GM23338 (cell line): Measurements from ENCODE around the gene OR51B2. TPM values are rescaled to one million over a fixed set of nuclear protein-coding genes. Genes with fewer than 3 reads are reported as not detected.

ENCODE experiments used
- ATAC-seq: fragments of 200-7000 bp; cut with Tn5 transposase; 3 replicates; pipeline ENCODE4 v1.9.1; 2020
- DNase-seq: peaks from one replicate; pipeline ENCODE4 v3.0.0-alpha.2; 2015; ENCODE audit warnings: low spot score
- H2AFZ ChIP-seq: fragments of 200-600 bp; sonication (generic); 2 replicates; pipeline ENCODE4 v1.8.0; 2016; ENCODE audit warnings: antibody characterized with exemption, mild to moderate bottlenecking, moderate library complexity
- H3F3A ChIP-seq: fragments of 200-600 bp; sonication (generic); replicated peaks from 2 replicates; pipeline ENCODE4 v1.8.0; 2017; ENCODE audit warnings: antibody characterized with exemption, mixed run types, low read depth
- H3K27ac ChIP-seq: fragments of 200-600 bp; sonication (generic); 2 replicates; pipeline ENCODE4 v1.6.1; 2016; ENCODE audit warnings: low read depth
- H3K27me3 ChIP-seq: fragments of 200-600 bp; sonication (generic); 2 replicates; pipeline ENCODE4 v1.8.0; 2016; ENCODE audit warnings: mild to moderate bottlenecking, mixed run types, moderate library complexity; ENCODE audit not compliant: insufficient read depth
- H3K36me3 ChIP-seq: fragments of 200-600 bp; sonication (generic); 2 replicates; pipeline ENCODE4 v1.8.0; 2016; ENCODE audit warnings: mild to moderate bottlenecking; ENCODE audit not compliant: insufficient read depth
- H3K4me1 ChIP-seq: fragments of 200-600 bp; sonication (generic); 2 replicates; pipeline ENCODE4 v1.8.0; 2016; ENCODE audit warnings: mild to moderate bottlenecking, moderate library complexity; ENCODE audit not compliant: insufficient read depth
- H3K4me2 ChIP-seq: fragments of 200-600 bp; sonication (generic); 2 replicates; pipeline ENCODE4 v1.7.1; 2017; ENCODE audit warnings: mixed run types
- H3K4me3 ChIP-seq: fragments of 200-600 bp; sonication (generic); 2 replicates; pipeline ENCODE4 v1.6.1; 2016; ENCODE audit warnings: mixed run types
- H3K79me2 ChIP-seq: fragments of 200-600 bp; sonication (generic); replicated peaks from 2 replicates; pipeline ENCODE4 v1.8.0; 2017; ENCODE audit warnings: mild to moderate bottlenecking; ENCODE audit not compliant: insufficient read depth
- H3K9me2 ChIP-seq: fragments of 200-600 bp; sonication (generic); 2 replicates; pipeline ENCODE4 v1.8.0; 2017; ENCODE audit not compliant: insufficient read depth
- H4K20me1 ChIP-seq: fragments of 200-600 bp; sonication (generic); replicated peaks from 2 replicates; pipeline ENCODE4 v1.8.0; 2017; ENCODE audit warnings: mild to moderate bottlenecking; ENCODE audit not compliant: insufficient read depth
- H3K27ac Mint-ChIP-seq: 2 replicates; pipeline ENCODE4 v1.8.0; 2020; ENCODE audit warnings: inconsistent platforms, mild to moderate bottlenecking, moderate library complexity, mixed read lengths
- H3K27me3 Mint-ChIP-seq: 3 replicates; pipeline ENCODE4 v1.8.0; 2022; ENCODE audit warnings: low read depth, mild to moderate bottlenecking, moderate library complexity, mixed read lengths, inconsistent platforms; ENCODE audit not compliant: insufficient read depth, poor library complexity
- H3K36me3 Mint-ChIP-seq: 3 replicates; pipeline ENCODE4 v1.8.0; 2021; ENCODE audit warnings: low read depth, mild to moderate bottlenecking, inconsistent platforms, moderate library complexity, mixed read lengths
- H3K4me1 Mint-ChIP-seq: 3 replicates; pipeline ENCODE4 v1.8.0; 2020; ENCODE audit warnings: mild to moderate bottlenecking, inconsistent platforms, mixed read lengths
- H3K4me3 Mint-ChIP-seq: 3 replicates; pipeline ENCODE4 v1.8.0; 2021; ENCODE audit warnings: moderate library complexity, mild to moderate bottlenecking, inconsistent platforms, mixed read lengths
- H3K9me3 Mint-ChIP-seq: 3 replicates; pipeline ENCODE4 v1.8.0; 2020; ENCODE audit warnings: moderate library complexity, mild to moderate bottlenecking, inconsistent platforms, mixed read lengths
- CREB1 ChIP-seq: fragments of 250-450 bp; sonication (Bioruptor Pico); IDR thresholded peaks from 2 replicates; pipeline ENCODE4 v1.5.0; 2020; ENCODE audit warnings: low read depth, mild to moderate bottlenecking, moderate library complexity
- EZH2 ChIP-seq: fragments of 200-600 bp; sonication (generic); IDR thresholded peaks from one replicate; pipeline ENCODE4 v1.8.0; 2017; ENCODE audit warnings: antibody characterized with exemption, mild to moderate bottlenecking, low read depth; ENCODE audit not compliant: unreplicated experiment
- EZH2phosphoT487 ChIP-seq: fragments of 200-600 bp; sonication (generic); IDR thresholded peaks from one replicate; pipeline ENCODE4 v1.8.1; 2018; ENCODE audit warnings: antibody characterized with exemption; ENCODE audit not compliant: unreplicated experiment
- JUNB ChIP-seq: IDR thresholded peaks from one replicate; pipeline ENCODE4 v1.6.1; 2016; ENCODE audit warnings: antibody characterized with exemption; ENCODE audit not compliant: unreplicated experiment
- NANOG ChIP-seq: IDR thresholded peaks from 2 replicates; pipeline ENCODE4 v1.6.1; 2016; ENCODE audit warnings: antibody characterized with exemption, borderline replicate concordance
- POLR2AphosphoS5 ChIP-seq: IDR thresholded peaks from 2 replicates; pipeline ENCODE4 v1.6.1; 2016; ENCODE audit warnings: antibody characterized with exemption, low read depth
- STAT1 ChIP-seq: IDR thresholded peaks from one replicate; pipeline ENCODE4 v1.6.1; 2016; ENCODE audit warnings: antibody characterized with exemption; ENCODE audit not compliant: unreplicated experiment
- ZNF114 ChIP-seq: fragments of 250-450 bp; sonication (Bioruptor Pico); IDR thresholded peaks from 2 replicates; pipeline ENCODE4 v1.5.0; 2020; ENCODE audit warnings: mild to moderate bottlenecking, moderate library complexity
- ZNF331 ChIP-seq: fragments of 250-450 bp; sonication (Bioruptor Pico); IDR thresholded peaks from 2 replicates; pipeline ENCODE4 v1.5.0; 2020; ENCODE audit warnings: low read depth, mild to moderate bottlenecking, moderate library complexity
- polyA plus RNA-seq: library from polyadenylated mRNA; unstranded; fragments of >200 nt; fragmentation: Nextera tagmentation; extraction: Ambion mirVana; gene quantifications from 2 replicates; pipeline ENCODE4 v1.2.1, GENCODE V29; 2016
- total RNA-seq: library from RNA; depleted of rRNA; stranded (reverse); fragments of >200 nt; shearing (Covaris generic); gene quantifications from 2 replicates; pipeline ENCODE4 v1.2.3, GENCODE V29; 2014
- TF ChIP-seq, protein P1 (sequence below): IDR thresholded peaks from 2 replicates; pipeline ENCODE4 v1.6.1; 2016; ENCODE audit warnings: antibody characterized with exemption
- TF ChIP-seq, protein P2 (sequence below), 2 experiments: fragments of 200-600 bp in 1 of 2; sonication (generic) in 1 of 2; conservative IDR thresholded peaks; 2 replicates each; pipeline versions ENCODE4 v1.5.1 to v1.6.1; 2016 to 2017; ENCODE audit warnings: antibody characterized with exemption in 2 of 2, low read depth in 2 of 2, mild to moderate bottlenecking in 2 of 2, moderate library complexity in 1 of 2
- TF ChIP-seq, protein P3 (sequence below): fragments of 250-450 bp; sonication (Bioruptor Pico); IDR thresholded peaks from 2 replicates; pipeline ENCODE4 v1.5.0; 2020; ENCODE audit warnings: mild to moderate bottlenecking, moderate library complexity
- TF ChIP-seq, protein P4 (sequence below): IDR thresholded peaks from one replicate; pipeline ENCODE4 v1.6.1; 2018; ENCODE audit warnings: antibody characterized with exemption; ENCODE audit not compliant: unreplicated experiment

Gene OR51B2
- total and polyA plus RNA-seq, 2 experiments from 2014 or later: not detected

DNA sequence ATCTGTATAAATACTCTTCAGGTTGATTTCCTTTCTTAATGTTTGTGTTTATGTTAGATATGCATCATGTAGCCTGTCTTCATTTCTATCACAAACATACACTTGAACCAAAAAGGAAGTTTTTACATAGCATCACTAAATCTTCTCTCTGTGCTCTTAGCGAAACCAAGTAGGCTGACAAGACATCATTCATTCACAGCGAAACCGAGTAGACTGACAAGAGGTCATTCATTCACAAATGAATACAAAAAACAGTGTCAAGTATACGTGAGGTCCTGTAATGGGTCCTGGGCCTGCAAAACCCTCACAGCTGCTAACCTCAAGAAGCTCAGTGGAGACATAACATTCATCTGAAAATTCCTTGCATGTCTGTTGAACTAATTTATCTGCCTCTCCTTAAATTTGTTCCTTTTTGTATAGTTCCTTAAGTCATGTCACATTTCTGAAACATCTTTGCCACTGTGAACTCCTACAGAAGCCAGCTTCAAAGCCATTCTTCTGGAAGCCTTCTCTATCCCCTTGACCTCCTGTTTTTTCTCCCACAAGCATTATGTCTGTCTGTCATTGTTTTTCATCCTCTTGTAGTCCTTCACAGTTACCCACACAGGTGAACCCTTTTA lies 44.5 kb downstream of the OR51B2 start:
- Mint-ChIP-seq H3K27ac (no peak overlapping the region), H3K9me3 (no peaks in the 10 kb centered on the region), H3K27me3 (peaks cover 1% of the 10 kb centered on the region), H3K4me3 (no peak overlapping the region), H3K36me3 (no peaks in the 10 kb centered on the region), H3K4me1 (peaks cover 5% of the 10 kb centered on the region)
- Histone ChIP-seq H3K36me3 (no peaks in the 10 kb centered on the region), H3K4me1 (no peaks in the 10 kb centered on the region), H3K27ac (no peak overlapping the region), H3K4me2 (no peak overlapping the region), H2AFZ (no peak overlapping the region), H3K27me3 (no peaks in the 10 kb centered on the region), H3F3A (no peaks in the 10 kb centered on the region), H3K79me2 (no peaks in the 10 kb centered on the region), H3K9me2 (0 out of 2 replicates have a peak, but pooled peaks cover 5% of the 10 kb centered on the region), H4K20me1 (no peaks in the 10 kb centered on the region), H3K4me3 (no peak overlapping the region)
- ATAC-seq (no peak), DNase-seq (no peak)
- TF ChIP-seq CREB1 (CRISPR knock-in tag) (no peak), ZNF114 (CRISPR knock-in tag) (no peak), NANOG (no peak), JUNB (no peak), STAT1 (no peak), EZH2phosphoT487 (no peak), EZH2 (no peak), ZNF331 (no peak), POLR2AphosphoS5 (no peak)
- TF ChIP-seq, protein P1, sequence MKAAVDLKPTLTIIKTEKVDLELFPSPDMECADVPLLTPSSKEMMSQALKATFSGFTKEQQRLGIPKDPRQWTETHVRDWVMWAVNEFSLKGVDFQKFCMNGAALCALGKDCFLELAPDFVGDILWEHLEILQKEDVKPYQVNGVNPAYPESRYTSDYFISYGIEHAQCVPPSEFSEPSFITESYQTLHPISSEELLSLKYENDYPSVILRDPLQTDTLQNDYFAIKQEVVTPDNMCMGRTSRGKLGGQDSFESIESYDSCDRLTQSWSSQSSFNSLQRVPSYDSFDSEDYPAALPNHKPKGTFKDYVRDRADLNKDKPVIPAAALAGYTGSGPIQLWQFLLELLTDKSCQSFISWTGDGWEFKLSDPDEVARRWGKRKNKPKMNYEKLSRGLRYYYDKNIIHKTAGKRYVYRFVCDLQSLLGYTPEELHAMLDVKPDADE: no peak
- TF ChIP-seq, protein P2, sequence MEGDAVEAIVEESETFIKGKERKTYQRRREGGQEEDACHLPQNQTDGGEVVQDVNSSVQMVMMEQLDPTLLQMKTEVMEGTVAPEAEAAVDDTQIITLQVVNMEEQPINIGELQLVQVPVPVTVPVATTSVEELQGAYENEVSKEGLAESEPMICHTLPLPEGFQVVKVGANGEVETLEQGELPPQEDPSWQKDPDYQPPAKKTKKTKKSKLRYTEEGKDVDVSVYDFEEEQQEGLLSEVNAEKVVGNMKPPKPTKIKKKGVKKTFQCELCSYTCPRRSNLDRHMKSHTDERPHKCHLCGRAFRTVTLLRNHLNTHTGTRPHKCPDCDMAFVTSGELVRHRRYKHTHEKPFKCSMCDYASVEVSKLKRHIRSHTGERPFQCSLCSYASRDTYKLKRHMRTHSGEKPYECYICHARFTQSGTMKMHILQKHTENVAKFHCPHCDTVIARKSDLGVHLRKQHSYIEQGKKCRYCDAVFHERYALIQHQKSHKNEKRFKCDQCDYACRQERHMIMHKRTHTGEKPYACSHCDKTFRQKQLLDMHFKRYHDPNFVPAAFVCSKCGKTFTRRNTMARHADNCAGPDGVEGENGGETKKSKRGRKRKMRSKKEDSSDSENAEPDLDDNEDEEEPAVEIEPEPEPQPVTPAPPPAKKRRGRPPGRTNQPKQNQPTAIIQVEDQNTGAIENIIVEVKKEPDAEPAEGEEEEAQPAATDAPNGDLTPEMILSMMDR (conservative IDR thresholded peaks at IDR 0.05; ENCODE audit: low read depth in 2 of 2): no peak
- TF ChIP-seq, protein P3, sequence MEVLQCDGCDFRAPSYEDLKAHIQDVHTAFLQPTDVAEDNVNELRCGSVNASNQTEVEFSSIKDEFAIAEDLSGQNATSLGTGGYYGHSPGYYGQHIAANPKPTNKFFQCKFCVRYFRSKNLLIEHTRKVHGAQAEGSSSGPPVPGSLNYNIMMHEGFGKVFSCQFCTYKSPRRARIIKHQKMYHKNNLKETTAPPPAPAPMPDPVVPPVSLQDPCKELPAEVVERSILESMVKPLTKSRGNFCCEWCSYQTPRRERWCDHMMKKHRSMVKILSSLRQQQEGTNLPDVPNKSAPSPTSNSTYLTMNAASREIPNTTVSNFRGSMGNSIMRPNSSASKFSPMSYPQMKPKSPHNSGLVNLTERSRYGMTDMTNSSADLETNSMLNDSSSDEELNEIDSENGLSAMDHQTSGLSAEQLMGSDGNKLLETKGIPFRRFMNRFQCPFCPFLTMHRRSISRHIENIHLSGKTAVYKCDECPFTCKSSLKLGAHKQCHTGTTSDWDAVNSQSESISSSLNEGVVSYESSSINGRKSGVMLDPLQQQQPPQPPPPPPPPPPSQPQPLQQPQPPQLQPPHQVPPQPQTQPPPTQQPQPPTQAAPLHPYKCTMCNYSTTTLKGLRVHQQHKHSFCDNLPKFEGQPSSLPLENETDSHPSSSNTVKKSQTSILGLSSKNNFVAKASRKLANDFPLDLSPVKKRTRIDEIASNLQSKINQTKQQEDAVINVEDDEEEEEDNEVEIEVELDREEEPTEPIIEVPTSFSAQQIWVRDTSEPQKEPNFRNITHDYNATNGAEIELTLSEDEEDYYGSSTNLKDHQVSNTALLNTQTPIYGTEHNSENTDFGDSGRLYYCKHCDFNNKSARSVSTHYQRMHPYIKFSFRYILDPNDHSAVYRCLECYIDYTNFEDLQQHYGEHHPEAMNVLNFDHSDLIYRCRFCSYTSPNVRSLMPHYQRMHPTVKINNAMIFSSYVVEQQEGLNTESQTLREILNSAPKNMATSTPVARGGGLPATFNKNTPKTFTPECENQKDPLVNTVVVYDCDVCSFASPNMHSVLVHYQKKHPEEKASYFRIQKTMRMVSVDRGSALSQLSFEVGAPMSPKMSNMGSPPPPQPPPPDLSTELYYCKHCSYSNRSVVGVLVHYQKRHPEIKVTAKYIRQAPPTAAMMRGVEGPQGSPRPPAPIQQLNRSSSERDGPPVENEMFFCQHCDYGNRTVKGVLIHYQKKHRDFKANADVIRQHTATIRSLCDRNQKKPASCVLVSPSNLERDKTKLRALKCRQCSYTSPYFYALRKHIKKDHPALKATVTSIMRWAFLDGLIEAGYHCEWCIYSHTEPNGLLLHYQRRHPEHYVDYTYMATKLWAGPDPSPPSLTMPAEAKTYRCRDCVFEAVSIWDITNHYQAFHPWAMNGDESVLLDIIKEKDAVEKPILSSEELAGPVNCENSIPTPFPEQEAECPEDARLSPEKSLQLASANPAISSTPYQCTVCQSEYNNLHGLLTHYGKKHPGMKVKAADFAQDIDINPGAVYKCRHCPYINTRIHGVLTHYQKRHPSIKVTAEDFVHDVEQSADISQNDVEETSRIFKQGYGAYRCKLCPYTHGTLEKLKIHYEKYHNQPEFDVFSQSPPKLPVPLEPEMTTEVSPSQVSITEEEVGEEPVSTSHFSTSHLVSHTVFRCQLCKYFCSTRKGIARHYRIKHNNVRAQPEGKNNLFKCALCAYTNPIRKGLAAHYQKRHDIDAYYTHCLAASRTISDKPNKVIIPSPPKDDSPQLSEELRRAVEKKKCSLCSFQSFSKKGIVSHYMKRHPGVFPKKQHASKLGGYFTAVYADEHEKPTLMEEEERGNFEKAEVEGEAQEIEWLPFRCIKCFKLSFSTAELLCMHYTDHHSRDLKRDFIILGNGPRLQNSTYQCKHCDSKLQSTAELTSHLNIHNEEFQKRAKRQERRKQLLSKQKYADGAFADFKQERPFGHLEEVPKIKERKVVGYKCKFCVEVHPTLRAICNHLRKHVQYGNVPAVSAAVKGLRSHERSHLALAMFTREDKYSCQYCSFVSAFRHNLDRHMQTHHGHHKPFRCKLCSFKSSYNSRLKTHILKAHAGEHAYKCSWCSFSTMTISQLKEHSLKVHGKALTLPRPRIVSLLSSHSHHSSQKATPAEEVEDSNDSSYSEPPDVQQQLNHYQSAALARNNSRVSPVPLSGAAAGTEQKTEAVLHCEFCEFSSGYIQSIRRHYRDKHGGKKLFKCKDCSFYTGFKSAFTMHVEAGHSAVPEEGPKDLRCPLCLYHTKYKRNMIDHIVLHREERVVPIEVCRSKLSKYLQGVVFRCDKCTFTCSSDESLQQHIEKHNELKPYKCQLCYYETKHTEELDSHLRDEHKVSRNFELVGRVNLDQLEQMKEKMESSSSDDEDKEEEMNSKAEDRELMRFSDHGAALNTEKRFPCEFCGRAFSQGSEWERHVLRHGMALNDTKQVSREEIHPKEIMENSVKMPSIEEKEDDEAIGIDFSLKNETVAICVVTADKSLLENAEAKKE: no peak
- TF ChIP-seq, protein P4, sequence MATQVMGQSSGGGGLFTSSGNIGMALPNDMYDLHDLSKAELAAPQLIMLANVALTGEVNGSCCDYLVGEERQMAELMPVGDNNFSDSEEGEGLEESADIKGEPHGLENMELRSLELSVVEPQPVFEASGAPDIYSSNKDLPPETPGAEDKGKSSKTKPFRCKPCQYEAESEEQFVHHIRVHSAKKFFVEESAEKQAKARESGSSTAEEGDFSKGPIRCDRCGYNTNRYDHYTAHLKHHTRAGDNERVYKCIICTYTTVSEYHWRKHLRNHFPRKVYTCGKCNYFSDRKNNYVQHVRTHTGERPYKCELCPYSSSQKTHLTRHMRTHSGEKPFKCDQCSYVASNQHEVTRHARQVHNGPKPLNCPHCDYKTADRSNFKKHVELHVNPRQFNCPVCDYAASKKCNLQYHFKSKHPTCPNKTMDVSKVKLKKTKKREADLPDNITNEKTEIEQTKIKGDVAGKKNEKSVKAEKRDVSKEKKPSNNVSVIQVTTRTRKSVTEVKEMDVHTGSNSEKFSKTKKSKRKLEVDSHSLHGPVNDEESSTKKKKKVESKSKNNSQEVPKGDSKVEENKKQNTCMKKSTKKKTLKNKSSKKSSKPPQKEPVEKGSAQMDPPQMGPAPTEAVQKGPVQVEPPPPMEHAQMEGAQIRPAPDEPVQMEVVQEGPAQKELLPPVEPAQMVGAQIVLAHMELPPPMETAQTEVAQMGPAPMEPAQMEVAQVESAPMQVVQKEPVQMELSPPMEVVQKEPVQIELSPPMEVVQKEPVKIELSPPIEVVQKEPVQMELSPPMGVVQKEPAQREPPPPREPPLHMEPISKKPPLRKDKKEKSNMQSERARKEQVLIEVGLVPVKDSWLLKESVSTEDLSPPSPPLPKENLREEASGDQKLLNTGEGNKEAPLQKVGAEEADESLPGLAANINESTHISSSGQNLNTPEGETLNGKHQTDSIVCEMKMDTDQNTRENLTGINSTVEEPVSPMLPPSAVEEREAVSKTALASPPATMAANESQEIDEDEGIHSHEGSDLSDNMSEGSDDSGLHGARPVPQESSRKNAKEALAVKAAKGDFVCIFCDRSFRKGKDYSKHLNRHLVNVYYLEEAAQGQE: no peak
